Activated CD4-positive, alpha-beta T cell treated with anti-CD3 and anti-CD28 coated beads, Interleukin-2, amount 10 ng/mL, durations not matched to agents 7 days and 5 days (primary cell): ENCODE data around the gene NOCT. TPM values are rescaled to one million over a fixed set of nuclear protein-coding genes. Genes with fewer than 3 reads are reported as not detected.

ENCODE experiments used
- CTCF ChIA-PET: fragments of 350-600 bp; sonication (Branson Sonifier 250); formaldehyde crosslinking; loops from one replicate; lab custom pipeline; 2021; ENCODE audit warnings: antibody characterized with exemption; lab: Charles Lee
- POLR2A ChIA-PET: fragments of 350-600 bp; sonication (Branson Sonifier 250); formaldehyde crosslinking; loops from one replicate; lab custom pipeline; 2021; ENCODE audit warnings: antibody characterized with exemption; lab: Charles Lee
- DNase-seq: peaks from one replicate; pipeline ENCODE4 v3.0.0-alpha.2; 2020
- H3K27ac Mint-ChIP-seq: one replicate; pipeline ENCODE4 v1.8.0; 2021; ENCODE audit warnings: mild to moderate bottlenecking, moderate library complexity, mixed read lengths
- H3K27me3 Mint-ChIP-seq: one replicate; pipeline ENCODE4 v1.8.0; 2021; ENCODE audit warnings: mixed read lengths
- H3K36me3 Mint-ChIP-seq: one replicate; pipeline ENCODE4 v1.8.0; 2021; ENCODE audit warnings: low read depth, mixed read lengths
- H3K4me1 Mint-ChIP-seq: one replicate; pipeline ENCODE4 v1.8.0; 2021; ENCODE audit warnings: mixed read lengths
- H3K4me3 Mint-ChIP-seq: one replicate; pipeline ENCODE4 v1.8.0; 2021; ENCODE audit warnings: mild to moderate bottlenecking, moderate library complexity, mixed read lengths
- H3K9me3 Mint-ChIP-seq: one replicate; pipeline ENCODE4 v1.8.0; 2021; ENCODE audit warnings: mixed read lengths
- total RNA-seq, 2 experiments: library from RNA; stranded (reverse); gene quantifications; one replicate each; pipeline ENCODE4 v1.2.3, GENCODE V29; 2021

NOCT gene
- total RNA-seq = 1 to 10 TPM; 5.4 to 6.8 TPM

GRCh38 chr4:139015269-139015947 is at the start of gene NOCT:
TSS of gene NOCT (plus strand) at chr4:139015781. CDS start at chr4:139015982, 201 bp downstream.
- no peaks in the 10 kb centered on the region for H3K27me3 Mint-ChIP-seq
- DNase-seq = peak; percentile 92
- POLR2A ChIA-PET = no interaction called here
- CTCF ChIA-PET = interaction anchor here (1.1 to 3.6 kb wide), 3 partner anchors 11 to 22 kb away, joined by 3 to 18 read pairs (median 4); no protein-coding TSS in a partner anchor
- H3K4me3 Mint-ChIP-seq = peak within 1 kb of the TSS; percentile 89
- peaks cover 6% of the 10 kb centered on the region for H3K36me3 Mint-ChIP-seq
- peak within 1 kb of the TSS; percentile 94 for H3K27ac Mint-ChIP-seq
- H3K4me1 Mint-ChIP-seq = peaks cover 40% of the 10 kb centered on the region
- no peaks in the 10 kb centered on the region for H3K9me3 Mint-ChIP-seq

- no peaks in the 10 kb centered on the region for H3K36me3 Mint-ChIP-seq
- ChIA-PET POLR2A (no interaction called here), CTCF (no interaction called here)
- DNase-seq = no peak
- no peak overlapping the region for H3K4me3 Mint-ChIP-seq
- no peak overlapping the region for H3K27ac Mint-ChIP-seq
- no peaks in the 10 kb centered on the region for H3K9me3 Mint-ChIP-seq
- H3K4me1 Mint-ChIP-seq = no peaks in the 10 kb centered on the region
- H3K27me3 Mint-ChIP-seq = no peaks in the 10 kb centered on the region
These were observed 48.3 kb upstream of the NOCT start for GRCh38 chr4:138967313-138967712.

GRCh38 chr4:138972956-138973801 is 42.4 kb upstream of the NOCT start:
- Mint-ChIP-seq H3K27me3 (peaks cover 2% of the 10 kb centered on the region), H3K9me3 (no peaks in the 10 kb centered on the region), H3K4me1 (no peaks in the 10 kb centered on the region), H3K4me3 (no peak overlapping the region), H3K36me3 (no peaks in the 10 kb centered on the region), H3K27ac (no peak overlapping the region)
- CTCF ChIA-PET = interaction anchor here (0.6 to 1.2 kb wide), 2 partner anchors 12 to 654 kb away, joined by 3 to 4 read pairs; no protein-coding TSS in a partner anchor
- POLR2A ChIA-PET = no interaction called here
- DNase-seq = no peak

- Mint-ChIP-seq H3K27me3 (peaks cover 2% of the 10 kb centered on the region), H3K4me1 (no peaks in the 10 kb centered on the region), H3K36me3 (no peaks in the 10 kb centered on the region), H3K27ac (no peak overlapping the region), H3K4me3 (no peak overlapping the region), H3K9me3 (no peaks in the 10 kb centered on the region)
- ChIA-PET POLR2A (no interaction called here), CTCF (interaction anchor here (0.9 kb wide), 1 partner anchor 1781 kb away, joined by 3 read pairs; the partner anchor contains the start of gene TBC1D9)
- no peak for DNase-seq
These were observed 40.4 kb upstream of the NOCT start for GRCh38 chr4:138975225-138975624.

GRCh38 chr4:138976526-138976925 is 39.1 kb upstream of the NOCT start:
- POLR2A ChIA-PET = no interaction called here
- no peak overlapping the region for H3K4me3 Mint-ChIP-seq
- H3K9me3 Mint-ChIP-seq = no peaks in the 10 kb centered on the region
- H3K4me1 Mint-ChIP-seq = no peaks in the 10 kb centered on the region
- CTCF ChIA-PET = no interaction called here
- no peak for DNase-seq
- no peak overlapping the region for H3K27ac Mint-ChIP-seq
- no peaks in the 10 kb centered on the region for H3K36me3 Mint-ChIP-seq
- H3K27me3 Mint-ChIP-seq = peaks cover 2% of the 10 kb centered on the region

- ChIA-PET POLR2A (no interaction called here), CTCF (no interaction called here)
- Mint-ChIP-seq H3K36me3 (no peaks in the 10 kb centered on the region), H3K4me1 (no peaks in the 10 kb centered on the region), H3K27me3 (peaks cover 2% of the 10 kb centered on the region), H3K9me3 (no peaks in the 10 kb centered on the region), H3K27ac (no peak overlapping the region), H3K4me3 (no peak overlapping the region)
- no peak for DNase-seq
These were observed 38.1 kb upstream of the NOCT start for GRCh38 chr4:138977524-138977923.

- no peak overlapping the region for H3K27ac Mint-ChIP-seq
- no peaks in the 10 kb centered on the region for H3K36me3 Mint-ChIP-seq
- no peak for DNase-seq
- H3K27me3 Mint-ChIP-seq = peaks cover 2% of the 10 kb centered on the region
- H3K9me3 Mint-ChIP-seq = no peaks in the 10 kb centered on the region
- H3K4me3 Mint-ChIP-seq = no peak overlapping the region
- ChIA-PET CTCF (no interaction called here), POLR2A (interaction anchor here (0.6 kb wide), 1 partner anchor 31 kb away, joined by 5 read pairs; no protein-coding TSS in a partner anchor)
- H3K4me1 Mint-ChIP-seq = no peaks in the 10 kb centered on the region
These were observed 37.5 kb upstream of the NOCT start for GRCh38 chr4:138978028-138978585.

GRCh38 chr4:138978600-138978999 is 37.0 kb upstream of the NOCT start:
- CTCF ChIA-PET = no interaction called here
- DNase-seq = no peak
- Mint-ChIP-seq H3K4me3 (no peak overlapping the region), H3K27ac (no peak overlapping the region), H3K27me3 (peaks cover 2% of the 10 kb centered on the region), H3K4me1 (no peaks in the 10 kb centered on the region), H3K9me3 (no peaks in the 10 kb centered on the region), H3K36me3 (no peaks in the 10 kb centered on the region)
- POLR2A ChIA-PET = interaction anchor here (0.6 kb wide), 1 partner anchor 31 kb away, joined by 5 read pairs; no protein-coding TSS in a partner anchor

- Mint-ChIP-seq H3K36me3 (no peaks in the 10 kb centered on the region), H3K4me3 (no peak overlapping the region), H3K27ac (no peak overlapping the region), H3K27me3 (peaks cover 2% of the 10 kb centered on the region), H3K4me1 (no peaks in the 10 kb centered on the region), H3K9me3 (no peaks in the 10 kb centered on the region)
- ChIA-PET CTCF (no interaction called here), POLR2A (no interaction called here)
- no peak for DNase-seq
These were observed 35.8 kb upstream of the NOCT start for GRCh38 chr4:138979742-138980141.

GRCh38 chr4:138981930-138982390 is 33.6 kb upstream of the NOCT start:
- no peaks in the 10 kb centered on the region for H3K9me3 Mint-ChIP-seq
- no peaks in the 10 kb centered on the region for H3K4me1 Mint-ChIP-seq
- H3K36me3 Mint-ChIP-seq = no peaks in the 10 kb centered on the region
- H3K27ac Mint-ChIP-seq = no peak overlapping the region
- CTCF ChIA-PET = no interaction called here
- POLR2A ChIA-PET = no interaction called here
- no peak for DNase-seq
- peaks cover 2% of the 10 kb centered on the region for H3K27me3 Mint-ChIP-seq
- no peak overlapping the region for H3K4me3 Mint-ChIP-seq

GRCh38 chr4:138982754-138983153 is 32.8 kb upstream of the NOCT start:
- H3K9me3 Mint-ChIP-seq = no peaks in the 10 kb centered on the region

GRCh38 chr4:138983690-138984089 is 31.9 kb upstream of the NOCT start:
- Mint-ChIP-seq H3K9me3 (no peaks in the 10 kb centered on the region), H3K4me3 (no peak overlapping the region), H3K36me3 (no peaks in the 10 kb centered on the region), H3K4me1 (no peaks in the 10 kb centered on the region), H3K27ac (no peak overlapping the region), H3K27me3 (no peaks in the 10 kb centered on the region)
- CTCF ChIA-PET = no interaction called here
- POLR2A ChIA-PET = no interaction called here
- DNase-seq = no peak

More at GRCh38 chr4:138982754-138983153, 32.8 kb upstream of the NOCT start:
- Mint-ChIP-seq H3K36me3 (no peaks in the 10 kb centered on the region), H3K27me3 (no peaks in the 10 kb centered on the region), H3K27ac (no peak overlapping the region), H3K4me1 (no peaks in the 10 kb centered on the region), H3K4me3 (no peak overlapping the region)
- ChIA-PET CTCF (no interaction called here), POLR2A (no interaction called here)
- no peak for DNase-seq

- ChIA-PET POLR2A (no interaction called here), CTCF (interaction anchor here (1.2 kb wide), 1 partner anchor 12 kb away, joined by 4 read pairs; no protein-coding TSS in a partner anchor)
- DNase-seq = no peak
- no peak overlapping the region for H3K4me3 Mint-ChIP-seq
- H3K27me3 Mint-ChIP-seq = no peaks in the 10 kb centered on the region
- H3K4me1 Mint-ChIP-seq = no peaks in the 10 kb centered on the region
- H3K36me3 Mint-ChIP-seq = no peaks in the 10 kb centered on the region
- H3K27ac Mint-ChIP-seq = no peak overlapping the region
- no peaks in the 10 kb centered on the region for H3K9me3 Mint-ChIP-seq
These were observed 30.9 kb upstream of the NOCT start for GRCh38 chr4:138984647-138985046.
